Hematopoietic multipotent progenitor cell treated with erythropoietin and hydrocortisone succinate and interleukin-3 and kit ligand, for 6 days (in vitro differentiated cells): Measurements from ENCODE around the gene TBC1D7.
"Not testable (repeated sequence)": the region's sequence is repeated elsewhere in the genome, so short reads cannot be mapped to it uniquely, and the experiment has no call there.

Experiments
- DNase-seq: peaks from one replicate; pipeline ENCODE4 v3.0.0-alpha.2; 2015

The TBC1D7 gene

GRCh38 chr6:13355999-13356785 is 27.9 kb upstream of the TBC1D7 start:
- no peak for DNase-seq

- peak; percentile 74 for DNase-seq
These were observed 27.0 kb upstream of the TBC1D7 start for GRCh38 chr6:13355043-13355945.

- DNase-seq = peak; percentile 75
These were observed 26.1 kb upstream of the TBC1D7 start for GRCh38 chr6:13354331-13355042.

- DNase-seq = no peak
These were observed 23.8 kb upstream of the TBC1D7 start for GRCh38 chr6:13352165-13352564.

- no peak for DNase-seq
These were observed 22.9 kb upstream of the TBC1D7 start for GRCh38 chr6:13351271-13351670.

GRCh38 chr6:13349811-13350506 is 21.6 kb upstream of the TBC1D7 start:
- DNase-seq = no peak

- DNase-seq = no peak
These were observed 20.2 kb upstream of the TBC1D7 start for GRCh38 chr6:13348334-13349113.

GRCh38 chr6:13346245-13346644 is 17.9 kb upstream of the TBC1D7 start:
- DNase-seq = no peak

GRCh38 chr6:13342414-13343019 is 14.2 kb upstream of the TBC1D7 start:
- DNase-seq = no peak

- no peak for DNase-seq
These were observed 11.7 kb upstream of the TBC1D7 start for GRCh38 chr6:13339863-13340630.

- peak; percentile 64 for DNase-seq
These were observed 9.7 kb upstream of the TBC1D7 start for GRCh38 chr6:13338038-13338437.

- peak; percentile 87 for DNase-seq
These were observed 8.2 kb upstream of the TBC1D7 start for GRCh38 chr6:13336553-13336952.

- DNase-seq = peak; percentile 96
These were observed 6.6 kb upstream of the TBC1D7 start for GRCh38 chr6:13334953-13335352.

GRCh38 chr6:13332349-13332706 is 4.0 kb upstream of the TBC1D7 start:
- DNase-seq = no peak

- DNase-seq = peak; percentile 79
These were observed 3.4 kb upstream of the TBC1D7 start for GRCh38 chr6:13331516-13332348.

- no peak for DNase-seq
These were observed 492 bp upstream of the TBC1D7 start for GRCh38 chr6:13328875-13329183.

GRCh38 chr6:13327691-13328075 is 654 bp downstream of the TBC1D7 start:
- DNase-seq = peak; percentile 62

- DNase-seq = not testable (repeated sequence)
These were observed 2.2 kb downstream of the TBC1D7 start for GRCh38 chr6:13326031-13326586.

GRCh38 chr6:13319891-13320564 is 8.3 kb downstream of the TBC1D7 start:
- DNase-seq = peak; percentile 93
